ENCODE data around the gene ARHGAP45.

The ARHGAP45 gene

DNA sequence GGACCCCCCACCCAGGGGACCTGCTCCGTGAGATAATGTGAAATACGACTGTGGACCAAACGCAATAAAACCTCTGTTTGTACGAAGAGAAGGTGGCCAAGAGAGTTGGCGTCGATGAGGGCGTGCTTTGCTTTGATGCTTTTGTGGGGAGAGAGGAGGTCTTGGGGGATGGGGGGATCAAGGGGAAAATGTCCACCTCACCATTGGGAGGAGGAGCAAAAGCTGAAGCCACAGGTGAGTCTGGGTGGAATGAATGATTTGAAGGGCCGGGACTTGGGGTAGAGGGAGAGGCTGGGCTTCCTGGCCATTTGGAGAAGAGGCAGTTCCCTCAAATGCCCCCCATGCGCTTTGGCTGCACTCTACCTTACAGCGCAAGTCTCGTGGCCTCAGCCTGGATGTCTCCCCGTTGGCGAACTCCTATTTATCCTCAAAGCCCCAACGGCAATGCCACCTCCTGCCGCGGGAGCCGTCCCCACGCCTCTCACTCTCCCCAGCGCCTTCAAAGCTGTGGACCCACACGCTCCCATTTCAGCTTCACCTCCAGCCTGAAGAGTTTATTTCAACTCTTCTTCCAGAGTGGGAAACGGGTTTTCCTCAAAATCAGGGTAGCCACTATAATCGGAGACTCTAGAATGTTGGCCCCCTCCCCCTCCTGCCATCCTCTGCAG, 27.9 kb upstream of the ARHGAP45 start:
- no peak for FAIRE-seq

DNA sequence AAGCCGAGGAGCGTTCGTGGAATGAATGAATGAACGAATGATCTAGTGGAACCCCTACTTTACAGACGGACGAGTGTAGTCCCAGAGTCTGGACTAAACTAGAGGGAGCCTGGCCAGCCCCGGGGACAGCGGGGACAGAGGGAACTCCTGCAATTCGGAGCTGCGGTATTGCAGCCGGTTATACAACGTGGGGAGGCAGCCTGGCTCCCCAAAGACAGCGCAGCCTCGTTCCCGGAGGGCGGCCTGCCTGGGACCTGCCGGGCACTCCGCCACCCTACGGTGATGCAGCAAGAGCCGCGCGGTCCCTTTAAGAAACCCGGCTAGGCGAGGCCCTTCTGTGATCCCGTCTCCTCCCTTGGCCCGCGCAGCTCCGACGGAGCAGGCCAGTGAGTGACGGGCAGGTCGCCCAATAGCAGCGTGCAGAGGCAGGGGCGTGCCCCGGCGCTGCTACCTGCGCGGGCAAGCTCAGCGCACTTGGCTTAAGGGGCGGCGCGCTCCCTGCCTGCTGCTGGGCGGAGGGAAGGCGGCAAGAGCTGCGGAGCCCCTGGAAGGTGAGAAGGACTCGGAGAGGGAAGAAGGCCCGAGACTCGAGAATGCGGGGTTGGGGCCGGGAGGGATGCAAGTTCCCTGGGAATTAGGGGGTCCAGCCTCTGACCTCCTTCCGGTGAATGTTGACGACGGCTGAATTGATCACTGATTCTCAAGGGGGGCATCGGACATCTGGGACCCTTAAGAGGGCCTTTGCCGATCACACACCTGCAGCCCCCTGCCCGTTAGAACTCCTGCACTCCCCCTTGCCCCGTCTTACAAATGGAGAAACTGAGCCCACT, 27.1 kb upstream of the ARHGAP45 start, which contains the start of gene ABCA7:
ABCA7 (plus strand) TSS at position 462 of the 830 bp plus-strand sequence. CDS start 1,255 bp downstream, outside the sequence.
- FAIRE-seq, result no peak

DNA sequence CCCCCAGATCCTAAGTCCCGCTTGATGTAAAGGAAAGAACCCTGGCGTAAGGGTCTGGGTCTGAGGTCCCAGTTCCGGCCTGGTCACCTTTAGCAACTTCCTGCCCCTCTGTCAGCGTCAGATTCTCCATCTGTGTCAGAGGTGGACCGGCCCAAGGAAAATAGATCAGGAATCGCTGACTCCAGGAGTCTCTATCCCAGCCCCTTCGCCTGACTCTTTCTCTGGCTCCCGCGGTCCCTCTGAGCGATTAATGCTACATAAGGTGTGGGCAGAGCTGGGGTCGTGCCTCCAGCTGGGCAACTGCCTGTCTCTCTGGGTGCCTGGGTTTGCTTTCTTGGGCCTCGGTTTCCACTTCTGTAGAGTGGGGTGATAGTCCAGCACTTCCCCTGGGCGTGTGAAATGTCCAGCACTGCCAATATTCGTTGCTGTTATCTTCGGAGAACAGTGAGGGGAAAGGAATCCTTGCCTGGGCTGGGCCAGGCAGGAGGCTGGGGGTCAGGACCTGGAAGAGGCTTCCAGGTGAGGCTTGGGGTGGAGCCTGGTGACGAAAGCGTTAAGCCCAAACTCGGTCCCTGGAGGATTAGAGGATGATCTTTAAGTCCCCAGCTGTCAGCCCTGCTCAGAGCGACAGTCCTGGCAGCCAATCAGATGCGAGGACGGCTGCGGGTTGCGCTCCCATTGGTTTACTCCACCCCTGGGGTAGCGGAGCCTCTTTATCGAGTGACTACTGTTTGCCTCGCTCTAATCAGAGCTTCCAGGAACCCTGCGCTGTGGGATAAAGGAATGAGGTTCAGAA, 26.3 kb upstream of the ARHGAP45 start:
- peak; percentile 34 for FAIRE-seq

DNA sequence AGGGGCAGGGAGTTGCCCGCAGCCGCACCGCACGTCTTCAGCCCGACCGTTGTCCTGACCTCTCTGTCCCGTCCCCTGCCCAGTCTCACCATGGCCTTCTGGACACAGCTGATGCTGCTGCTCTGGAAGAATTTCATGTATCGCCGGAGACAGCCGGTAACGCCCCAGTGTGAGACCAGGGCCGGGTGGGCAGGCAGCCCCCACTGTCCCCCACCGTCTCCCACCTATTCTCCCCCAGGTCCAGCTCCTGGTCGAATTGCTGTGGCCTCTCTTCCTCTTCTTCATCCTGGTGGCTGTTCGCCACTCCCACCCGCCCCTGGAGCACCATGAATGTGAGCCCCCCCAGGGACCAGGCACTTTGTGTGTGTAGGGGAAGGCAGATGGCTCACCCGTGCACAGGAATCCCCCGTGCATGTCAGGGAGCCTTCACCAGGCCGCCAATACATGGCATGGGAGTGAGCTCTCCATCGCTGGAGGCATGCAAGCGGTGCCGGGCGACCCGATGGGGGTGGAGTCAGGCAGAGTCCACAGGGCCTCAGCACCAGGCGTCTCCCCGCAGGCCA, 25.6 kb upstream of the ARHGAP45 start:
- FAIRE-seq, result no peak

DNA sequence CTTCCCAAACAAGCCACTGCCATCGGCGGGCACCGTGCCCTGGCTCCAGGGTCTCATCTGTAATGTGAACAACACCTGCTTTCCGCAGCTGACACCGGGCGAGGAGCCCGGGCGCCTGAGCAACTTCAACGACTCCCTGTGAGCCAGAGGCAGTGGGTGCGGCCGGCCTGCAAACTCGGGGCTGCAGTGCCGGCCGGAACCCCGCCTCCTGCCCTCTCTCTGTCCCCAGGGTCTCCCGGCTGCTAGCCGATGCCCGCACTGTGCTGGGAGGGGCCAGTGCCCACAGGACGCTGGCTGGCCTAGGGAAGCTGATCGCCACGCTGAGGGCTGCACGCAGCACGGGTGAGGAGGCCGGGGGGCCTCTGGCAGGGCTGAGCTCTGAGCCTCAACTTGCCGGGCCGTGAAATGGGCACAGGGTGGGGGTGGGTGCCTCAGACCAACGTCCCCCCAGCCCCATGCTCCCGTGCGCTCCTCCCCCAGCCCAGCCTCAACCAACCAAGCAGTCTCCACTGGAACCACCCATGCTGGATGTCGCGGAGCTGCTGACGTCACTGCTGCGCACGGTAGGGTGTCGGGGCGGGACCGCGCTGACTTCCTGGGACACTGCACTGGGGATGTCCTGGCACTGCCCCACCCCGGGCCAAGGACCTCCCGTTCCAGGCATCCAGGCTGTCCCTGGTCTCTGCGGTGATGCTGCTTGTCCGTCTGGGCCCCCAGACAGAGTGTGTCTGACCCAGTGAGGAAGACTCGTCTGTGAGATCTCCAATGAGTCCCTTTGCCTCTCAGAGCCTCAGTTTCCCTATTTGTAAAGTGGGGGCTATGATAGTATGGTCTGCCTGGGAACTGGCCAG, 24.9 kb upstream of the ARHGAP45 start:
- FAIRE-seq, result no peak

DNA sequence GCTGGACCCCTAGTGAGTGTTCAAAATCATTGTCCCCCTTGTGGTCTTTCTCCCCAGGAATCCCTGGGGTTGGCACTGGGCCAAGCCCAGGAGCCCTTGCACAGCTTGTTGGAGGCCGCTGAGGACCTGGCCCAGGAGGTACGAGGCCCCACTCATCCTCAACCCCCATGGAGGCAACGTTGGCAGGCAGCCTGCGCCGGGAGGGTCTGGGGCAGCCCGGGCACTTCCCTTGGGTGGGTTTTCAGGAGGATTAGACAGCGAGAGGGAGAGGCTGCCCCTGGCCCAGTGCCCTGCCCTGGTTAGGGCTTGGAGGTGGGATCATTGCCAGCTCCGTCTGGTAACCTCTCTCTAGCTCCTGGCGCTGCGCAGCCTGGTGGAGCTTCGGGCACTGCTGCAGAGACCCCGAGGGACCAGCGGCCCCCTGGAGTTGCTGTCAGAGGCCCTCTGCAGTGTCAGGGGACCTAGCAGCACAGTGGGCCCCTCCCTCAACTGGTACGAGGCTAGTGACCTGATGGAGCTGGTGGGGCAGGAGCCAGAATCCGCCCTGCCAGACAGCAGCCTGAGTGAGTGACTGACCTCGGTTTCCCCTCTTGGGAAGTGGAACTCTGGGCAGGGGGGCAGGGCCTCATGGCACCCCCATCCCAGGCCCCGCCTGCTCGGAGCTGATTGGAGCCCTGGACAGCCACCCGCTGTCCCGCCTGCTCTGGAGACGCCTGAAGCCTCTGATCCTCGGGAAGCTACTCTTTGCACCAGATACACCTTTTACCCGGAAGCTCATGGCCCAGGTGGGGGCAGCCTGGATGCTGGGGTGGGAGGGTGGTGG, 24.1 kb upstream of the ARHGAP45 start:
- no peak for FAIRE-seq

DNA sequence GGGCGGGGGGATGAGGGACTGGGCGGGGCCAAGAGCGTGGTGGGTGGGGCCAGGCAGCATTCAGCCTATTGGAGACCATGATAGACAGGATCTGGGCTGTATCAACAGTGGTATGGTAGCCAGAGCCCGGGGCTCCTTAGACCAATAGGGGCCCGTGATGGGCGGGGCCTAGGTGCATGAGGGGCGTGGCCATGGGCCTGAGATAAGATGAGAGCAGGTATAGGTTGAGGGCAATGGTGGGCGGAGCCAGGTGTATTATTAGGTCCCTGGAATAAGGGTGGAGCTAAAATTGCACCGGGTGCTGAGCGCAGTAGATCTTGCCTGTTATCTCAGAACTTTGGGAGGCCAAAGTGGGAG, 21.7 kb upstream of the ARHGAP45 start:
- no peak for FAIRE-seq

DNA sequence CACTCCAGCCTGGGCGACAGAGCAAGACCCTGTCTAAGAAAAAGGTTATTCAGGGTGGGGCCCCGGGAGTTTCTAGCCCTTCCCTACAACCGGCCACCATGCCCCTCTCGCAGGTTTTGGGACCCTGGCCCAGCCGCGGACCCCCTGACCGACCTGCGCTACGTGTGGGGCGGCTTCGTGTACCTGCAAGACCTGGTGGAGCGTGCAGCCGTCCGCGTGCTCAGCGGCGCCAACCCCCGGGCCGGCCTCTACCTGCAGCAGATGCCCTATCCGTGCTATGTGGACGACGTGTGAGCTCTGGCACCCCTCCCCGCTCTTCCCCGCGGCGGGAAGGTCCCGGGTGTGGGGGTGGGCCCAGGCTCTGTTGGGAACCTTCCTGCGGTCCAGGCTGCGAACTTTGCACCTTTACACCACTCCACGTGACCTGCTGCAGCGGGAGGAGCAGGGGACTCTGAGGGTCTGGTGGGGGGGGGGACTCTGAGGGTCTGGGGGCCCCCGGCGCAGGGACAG, 20.8 kb upstream of the ARHGAP45 start:
- no peak for FAIRE-seq

DNA sequence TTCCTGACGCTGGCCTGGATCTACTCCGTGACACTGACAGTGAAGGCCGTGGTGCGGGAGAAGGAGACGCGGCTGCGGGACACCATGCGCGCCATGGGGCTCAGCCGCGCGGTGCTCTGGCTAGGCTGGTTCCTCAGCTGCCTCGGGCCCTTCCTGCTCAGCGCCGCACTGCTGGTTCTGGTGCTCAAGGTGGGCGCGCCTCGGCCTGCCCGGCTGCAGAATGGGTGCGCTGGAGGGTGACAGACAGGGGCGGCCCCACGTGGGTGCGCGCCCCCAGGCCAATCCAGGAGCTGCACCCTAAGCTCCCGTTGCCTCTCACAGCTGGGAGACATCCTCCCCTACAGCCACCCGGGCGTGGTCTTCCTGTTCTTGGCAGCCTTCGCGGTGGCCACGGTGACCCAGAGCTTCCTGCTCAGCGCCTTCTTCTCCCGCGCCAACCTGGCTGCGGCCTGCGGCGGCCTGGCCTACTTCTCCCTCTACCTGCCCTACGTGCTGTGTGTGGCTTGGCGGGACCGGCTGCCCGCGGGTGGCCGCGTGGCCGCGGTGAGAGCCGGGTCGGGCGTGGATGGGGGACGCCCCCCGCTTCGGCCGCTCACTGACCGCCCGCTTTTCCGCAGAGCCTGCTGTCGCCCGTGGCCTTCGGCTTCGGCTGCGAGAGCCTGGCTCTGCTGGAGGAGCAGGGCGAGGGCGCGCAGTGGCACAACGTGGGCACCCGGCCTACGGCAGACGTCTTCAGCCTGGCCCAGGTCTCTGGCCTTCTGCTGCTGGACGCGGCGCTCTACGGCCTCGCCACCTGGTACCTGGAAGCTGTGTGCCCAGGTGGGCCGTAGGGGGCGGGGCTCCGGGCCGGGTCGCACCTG, 19.9 kb upstream of the ARHGAP45 start:
- FAIRE-seq, result no peak

DNA sequence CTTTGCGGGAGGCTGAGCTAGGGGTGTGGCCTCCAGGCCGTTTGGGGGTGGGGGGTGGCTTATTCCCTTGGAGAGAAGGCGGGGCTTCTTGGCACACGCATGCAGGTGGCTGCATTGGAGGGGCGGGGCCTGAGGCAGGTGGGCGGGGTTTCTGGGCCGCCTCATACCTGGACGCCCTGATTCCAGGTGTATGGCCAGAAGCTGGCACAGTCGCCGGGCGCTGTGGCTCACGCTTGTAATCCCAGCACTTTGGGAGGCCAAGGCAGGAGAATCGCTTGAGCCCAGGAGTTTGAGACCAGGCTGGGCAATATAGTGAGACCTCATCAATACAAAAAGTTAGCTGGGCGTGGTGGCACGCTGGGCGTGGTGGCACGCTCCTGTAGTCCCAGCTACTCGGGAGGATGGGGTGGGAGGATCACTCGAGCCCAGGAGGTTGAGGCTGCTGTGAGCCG, 19.2 kb upstream of the ARHGAP45 start:
- FAIRE-seq, result no peak

DNA sequence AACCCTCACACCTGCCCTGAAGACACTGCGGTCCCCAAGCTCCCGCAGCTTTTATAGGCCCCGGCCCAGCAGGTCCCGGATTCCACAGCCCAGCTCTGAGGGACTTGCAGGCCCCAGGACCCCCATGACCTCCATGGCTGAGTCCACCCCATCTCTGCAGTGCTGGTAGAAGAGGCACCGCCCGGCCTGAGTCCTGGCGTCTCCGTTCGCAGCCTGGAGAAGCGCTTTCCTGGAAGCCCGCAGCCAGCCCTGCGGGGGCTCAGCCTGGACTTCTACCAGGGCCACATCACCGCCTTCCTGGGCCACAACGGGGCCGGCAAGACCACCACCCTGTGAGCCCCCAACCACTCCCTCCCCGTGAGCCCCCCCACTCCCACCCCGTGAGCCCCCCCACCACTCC, 17.9 kb upstream of the ARHGAP45 start:
- FAIRE-seq, result no peak

DNA sequence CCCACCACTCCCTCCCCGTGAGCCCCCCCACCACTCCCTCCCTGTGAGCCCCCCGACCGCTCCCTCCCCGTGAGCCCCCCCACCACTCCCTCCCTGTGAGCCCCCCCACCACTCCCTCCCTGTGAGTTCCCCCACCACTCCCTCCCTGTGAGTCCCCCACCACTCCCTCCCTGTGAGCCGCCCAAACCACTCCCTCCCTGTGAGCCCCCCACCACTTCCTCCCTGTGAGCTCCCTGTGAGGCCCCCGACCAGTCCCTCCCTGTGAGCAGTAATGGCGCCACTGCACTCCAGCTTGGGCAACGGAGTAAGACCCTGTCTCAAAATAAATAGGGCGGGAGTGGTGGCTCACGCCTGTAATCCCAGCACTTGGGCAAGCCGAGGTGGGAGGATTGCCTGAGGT, 17.2 kb upstream of the ARHGAP45 start:
- no peak for FAIRE-seq

DNA sequence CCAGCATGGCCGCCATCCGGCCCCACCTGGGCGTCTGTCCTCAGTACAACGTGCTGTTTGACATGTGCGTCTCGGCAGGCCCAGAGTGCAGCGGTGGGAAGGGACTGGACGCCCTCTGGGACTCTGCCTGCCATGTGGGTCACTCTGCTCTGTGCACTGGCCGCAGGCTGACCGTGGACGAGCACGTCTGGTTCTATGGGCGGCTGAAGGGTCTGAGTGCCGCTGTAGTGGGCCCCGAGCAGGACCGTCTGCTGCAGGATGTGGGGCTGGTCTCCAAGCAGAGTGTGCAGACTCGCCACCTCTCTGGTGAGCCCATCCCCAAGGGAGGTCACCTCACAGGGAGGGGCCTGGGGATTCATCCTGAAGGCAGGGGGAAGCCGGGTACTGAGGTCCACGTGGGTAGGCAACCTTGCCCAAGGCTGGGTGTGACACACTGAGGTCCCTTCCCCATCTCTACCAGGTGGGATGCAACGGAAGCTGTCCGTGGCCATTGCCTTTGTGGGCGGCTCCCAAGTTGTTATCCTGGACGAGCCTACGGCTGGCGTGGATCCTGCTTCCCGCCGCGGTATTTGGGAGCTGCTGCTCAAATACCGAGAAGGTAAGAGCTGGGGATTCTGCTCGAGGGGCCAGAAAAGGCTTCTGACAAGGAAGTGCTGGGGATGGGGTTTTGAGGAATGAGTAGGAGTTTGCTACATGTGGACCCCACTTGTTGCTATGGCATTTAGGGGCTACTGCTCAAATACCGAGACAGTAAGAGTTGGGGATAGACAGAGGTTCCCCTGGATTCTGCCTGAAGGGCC, 15.8 kb upstream of the ARHGAP45 start:
- no peak for FAIRE-seq

DNA sequence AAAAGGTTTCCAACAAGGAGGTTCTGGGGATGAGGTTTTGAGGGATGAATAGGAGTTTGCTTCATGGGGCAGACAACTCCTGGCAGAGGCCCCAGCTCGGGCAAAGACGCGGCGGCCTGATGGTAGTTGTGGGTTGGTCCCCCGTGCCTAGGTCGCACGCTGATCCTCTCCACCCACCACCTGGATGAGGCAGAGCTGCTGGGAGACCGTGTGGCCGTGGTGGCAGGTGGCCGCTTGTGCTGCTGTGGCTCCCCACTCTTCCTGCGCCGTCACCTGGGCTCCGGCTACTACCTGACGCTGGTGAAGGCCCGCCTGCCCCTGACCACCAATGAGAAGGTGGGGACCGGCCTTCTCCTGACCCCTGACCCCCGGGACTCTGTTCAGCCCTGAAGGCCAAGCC, 15.2 kb upstream of the ARHGAP45 start:
- FAIRE-seq, result no peak

DNA sequence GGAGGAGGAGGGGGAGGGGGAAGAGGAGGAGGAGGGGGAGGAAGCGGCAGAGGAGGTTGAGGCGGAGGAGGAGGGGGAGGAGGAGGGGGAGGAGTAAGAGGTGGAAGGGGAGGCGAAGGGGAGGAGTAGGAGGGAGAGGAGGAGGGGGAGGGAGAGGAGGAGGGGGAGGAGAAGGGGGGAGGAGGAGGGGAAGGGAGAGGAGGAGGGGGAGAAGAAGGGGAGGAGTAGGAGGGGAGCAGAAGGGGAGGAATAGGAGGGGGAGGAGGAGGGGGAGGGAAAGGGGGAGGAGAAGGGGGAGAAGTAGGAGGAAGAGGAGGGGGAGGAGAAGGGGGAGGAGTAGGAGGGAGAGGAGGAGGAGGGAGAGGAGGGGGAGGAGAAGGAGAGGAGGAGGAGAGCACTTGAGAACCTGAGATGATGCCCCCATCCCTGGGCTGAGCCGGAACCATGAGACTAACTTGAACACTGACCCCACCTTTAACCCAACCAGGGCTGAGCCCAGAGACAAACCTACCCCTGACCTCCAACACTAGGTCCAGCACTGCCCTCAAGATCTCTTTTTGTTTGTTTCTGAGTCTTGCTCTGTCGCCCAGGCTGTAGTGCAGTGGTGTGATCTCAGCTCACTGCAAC, 14.5 kb upstream of the ARHGAP45 start:
- no peak for FAIRE-seq

DNA sequence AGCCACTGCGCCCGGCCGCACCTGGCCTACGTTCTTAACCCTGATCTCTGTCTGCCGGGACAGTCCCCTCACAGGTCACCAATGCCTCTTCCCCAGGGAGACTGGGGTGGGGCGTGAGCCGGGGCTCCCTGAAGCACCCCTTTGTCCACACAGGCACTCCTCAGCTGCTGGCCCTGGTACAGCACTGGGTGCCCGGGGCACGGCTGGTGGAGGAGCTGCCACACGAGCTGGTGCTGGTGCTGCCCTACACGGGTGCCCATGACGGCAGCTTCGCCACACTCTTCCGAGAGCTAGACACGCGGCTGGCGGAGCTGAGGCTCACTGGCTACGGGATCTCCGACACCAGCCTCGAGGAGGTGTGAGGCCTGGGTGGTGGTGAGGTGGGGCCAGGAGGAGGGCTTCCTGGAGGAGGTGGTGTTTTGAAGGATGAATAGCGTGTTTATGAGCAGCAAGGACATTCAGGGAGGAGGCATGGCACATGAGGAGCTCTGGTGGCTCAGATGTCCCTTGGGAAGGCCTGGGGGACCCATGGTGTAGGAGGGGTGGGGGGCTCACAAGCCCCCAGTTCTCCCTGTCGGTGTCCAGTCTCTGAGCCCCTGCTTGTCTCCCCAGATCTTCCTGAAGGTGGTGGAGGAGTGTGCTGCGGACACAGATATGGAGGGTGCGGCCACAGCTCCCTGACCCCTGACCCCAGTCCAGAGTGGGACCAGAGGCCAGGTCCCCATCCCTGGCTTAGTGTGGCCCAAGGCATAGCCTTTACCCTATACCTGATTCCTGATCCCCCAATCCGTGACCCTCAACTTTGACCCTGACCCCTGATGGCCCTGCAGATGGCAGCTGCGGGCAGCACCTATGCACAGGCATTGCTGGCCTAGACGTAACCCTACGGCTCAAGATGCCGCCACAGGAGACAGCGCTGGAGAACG, 13.5 kb upstream of the ARHGAP45 start:
- no peak for FAIRE-seq
